IMR-90 (cell line): ENCODE results near the gene CFAP97.

Source experiments
- BHLHE40 ChIP-seq: fragments of 150-350 bp; IDR thresholded peaks from 2 replicates; pipeline ENCODE4 v1.6.1; 2016; ENCODE audit warnings: mild to moderate bottlenecking, low read depth, low read length
- CEBPB ChIP-seq: IDR thresholded peaks from 2 replicates; pipeline ENCODE4 v1.6.1; 2012; ENCODE audit warnings: low read depth, low read length, improper control_type of control experiment
- CHD1 ChIP-seq: IDR thresholded peaks from 2 replicates; pipeline ENCODE4 v1.6.1; 2012; ENCODE audit warnings: low read depth, low read length, improper control_type of control experiment
- FOS ChIP-seq: fragments of 150-350 bp; IDR thresholded peaks from 2 replicates; pipeline ENCODE4 v1.6.1; 2016; ENCODE audit warnings: low read depth, low read length
- MAZ ChIP-seq: IDR thresholded peaks from 2 replicates; pipeline ENCODE4 v1.6.1; 2012; ENCODE audit warnings: low read depth, mild to moderate bottlenecking, low read length, improper control_type of control experiment, moderate library complexity, borderline replicate concordance
- MXI1 ChIP-seq: IDR thresholded peaks from 2 replicates; pipeline ENCODE4 v1.6.1; 2012; ENCODE audit warnings: low read depth, mild to moderate bottlenecking, low read length, moderate library complexity, borderline replicate concordance
- POLR2A ChIP-seq: IDR thresholded peaks from 2 replicates; pipeline ENCODE4 v1.6.1; 2012; ENCODE audit warnings: mild to moderate bottlenecking, low read depth, low read length
- RAD21 ChIP-seq: IDR thresholded peaks from 2 replicates; pipeline ENCODE4 v1.6.1; 2012; ENCODE audit warnings: low read length, improper control_type of control experiment
- RFX5 ChIP-seq: IDR thresholded peaks from 2 replicates; pipeline ENCODE4 v1.8.0; 2012; ENCODE audit warnings: low read depth, mild to moderate bottlenecking, low read length, moderate library complexity
- SMC3 ChIP-seq: fragments of 150-350 bp; IDR thresholded peaks from 2 replicates; pipeline ENCODE4 v1.6.1; 2016; ENCODE audit warnings: low read depth, mild to moderate bottlenecking, antibody characterized with exemption, low read length, moderate library complexity
- USF2 ChIP-seq: fragments of 150-350 bp; IDR thresholded peaks from 2 replicates; pipeline ENCODE4 v1.6.1; 2017; ENCODE audit warnings: mild to moderate bottlenecking, antibody characterized with exemption, low read length, low read depth
- TF ChIP-seq, protein P1 (sequence below): conservative IDR thresholded peaks from 2 replicates; pipeline ENCODE4 v1.5.1; 2012; ENCODE audit warnings: mild to moderate bottlenecking, low read depth, low read length, improper control_type of control experiment

DNA sequence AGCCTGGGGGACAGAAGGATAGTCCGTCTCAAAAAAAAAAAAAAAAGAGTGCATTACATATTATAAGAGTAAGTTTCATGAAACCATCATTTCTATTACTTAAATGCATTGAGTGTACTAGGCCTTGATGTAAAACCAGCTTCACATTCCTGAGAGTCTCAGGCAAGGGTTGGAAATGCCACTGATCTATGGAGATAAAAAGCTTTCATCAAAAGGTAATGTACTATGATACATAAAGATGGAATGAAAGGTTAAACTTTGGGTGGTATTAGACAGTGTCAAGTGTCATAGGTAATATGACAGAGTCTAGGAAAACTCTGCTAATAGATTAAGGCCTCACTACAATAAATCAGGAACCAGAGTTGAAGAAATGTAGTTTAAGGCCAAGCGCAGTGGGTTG is 7.4 kb downstream of the CFAP97 start:
- TF ChIP-seq, protein P1, sequence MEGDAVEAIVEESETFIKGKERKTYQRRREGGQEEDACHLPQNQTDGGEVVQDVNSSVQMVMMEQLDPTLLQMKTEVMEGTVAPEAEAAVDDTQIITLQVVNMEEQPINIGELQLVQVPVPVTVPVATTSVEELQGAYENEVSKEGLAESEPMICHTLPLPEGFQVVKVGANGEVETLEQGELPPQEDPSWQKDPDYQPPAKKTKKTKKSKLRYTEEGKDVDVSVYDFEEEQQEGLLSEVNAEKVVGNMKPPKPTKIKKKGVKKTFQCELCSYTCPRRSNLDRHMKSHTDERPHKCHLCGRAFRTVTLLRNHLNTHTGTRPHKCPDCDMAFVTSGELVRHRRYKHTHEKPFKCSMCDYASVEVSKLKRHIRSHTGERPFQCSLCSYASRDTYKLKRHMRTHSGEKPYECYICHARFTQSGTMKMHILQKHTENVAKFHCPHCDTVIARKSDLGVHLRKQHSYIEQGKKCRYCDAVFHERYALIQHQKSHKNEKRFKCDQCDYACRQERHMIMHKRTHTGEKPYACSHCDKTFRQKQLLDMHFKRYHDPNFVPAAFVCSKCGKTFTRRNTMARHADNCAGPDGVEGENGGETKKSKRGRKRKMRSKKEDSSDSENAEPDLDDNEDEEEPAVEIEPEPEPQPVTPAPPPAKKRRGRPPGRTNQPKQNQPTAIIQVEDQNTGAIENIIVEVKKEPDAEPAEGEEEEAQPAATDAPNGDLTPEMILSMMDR = no peak
- TF ChIP-seq USF2 (no peak), POLR2A (no peak), MXI1 (no peak), RFX5 (no peak), FOS (no peak), SMC3 (no peak), CEBPB (no peak), BHLHE40 (no peak), MAZ (no peak), RAD21 (no peak), CHD1 (no peak)
